OCI-LY1 (cell line): ENCODE results near the gene GRM7.

ENCODE experiments used
- H2AFZ ChIP-seq: fragments of 200-600 bp; sonication (generic), shearing (Covaris generic); 2 replicates; pipeline ENCODE4 v1.6.0; 2014; ENCODE audit warnings: antibody characterized with exemption, mild to moderate bottlenecking, low read length
- H3F3A ChIP-seq: fragments of 200-600 bp; sonication (generic), shearing (Covaris generic); 2 replicates; pipeline ENCODE4 v1.6.0; 2014; ENCODE audit warnings: mild to moderate bottlenecking, antibody characterized with exemption, low read length, moderate library complexity; ENCODE audit not compliant: insufficient read depth
- H3K27ac ChIP-seq: fragments of 200-600 bp; sonication (generic); 2 replicates; pipeline ENCODE4 v1.5.1; 2014; ENCODE audit warnings: low read length, mixed run types, mild to moderate bottlenecking, low read depth; ENCODE audit not compliant: poor library complexity, severe bottlenecking
- H3K27me3 ChIP-seq: fragments of 200-600 bp; sonication (generic); 2 replicates; pipeline ENCODE4 v1.6.0; 2014; ENCODE audit warnings: antibody characterized with exemption, mild to moderate bottlenecking, low read length, moderate library complexity; ENCODE audit not compliant: insufficient read depth
- H3K36me3 ChIP-seq: fragments of 200-600 bp; sonication (generic); 2 replicates; pipeline ENCODE4 v1.6.1; 2014; ENCODE audit warnings: mild to moderate bottlenecking, antibody characterized with exemption, low read length, moderate library complexity, mixed read lengths; ENCODE audit not compliant: insufficient read depth
- H3K4me1 ChIP-seq: fragments of 200-600 bp; sonication (generic); 2 replicates; pipeline ENCODE4 v1.5.1; 2014; ENCODE audit warnings: mild to moderate bottlenecking, low read length, moderate library complexity; ENCODE audit not compliant: insufficient read depth, severe bottlenecking
- H3K4me2 ChIP-seq: fragments of 200-600 bp; sonication (generic), shearing (Covaris generic); 2 replicates; pipeline ENCODE4 v1.6.1; 2014; ENCODE audit warnings: low read length
- H3K4me3 ChIP-seq: fragments of 200-600 bp; sonication (generic); 2 replicates; pipeline ENCODE4 v1.5.1; 2014; ENCODE audit warnings: low read length, low read depth, mild to moderate bottlenecking, mixed read lengths; ENCODE audit not compliant: poor library complexity, severe bottlenecking
- H3K79me2 ChIP-seq: fragments of 200-600 bp; shearing (Covaris generic); 2 replicates; pipeline ENCODE4 v1.6.1; 2016; ENCODE audit warnings: mixed run types, low read length, mixed read lengths; ENCODE audit not compliant: insufficient read depth
- H3K9ac ChIP-seq: fragments of 200-600 bp; sonication (generic), shearing (Covaris generic); 2 replicates; pipeline ENCODE4 v1.6.1; 2014; ENCODE audit warnings: mild to moderate bottlenecking, low read length, mixed read lengths
- H3K9me2 ChIP-seq: fragments of 200-600 bp; sonication (generic), shearing (Covaris generic); 2 replicates; pipeline ENCODE4 v1.6.1; 2014; ENCODE audit warnings: low read depth, mild to moderate bottlenecking, low read length, mixed read lengths
- H3K9me3 ChIP-seq: fragments of 200-600 bp; shearing (Covaris generic); 2 replicates; pipeline ENCODE4 v1.6.1; 2014; ENCODE audit warnings: low read length, mixed read lengths
- H4K20me1 ChIP-seq: fragments of 200-600 bp; sonication (generic), shearing (Covaris generic); 2 replicates; pipeline ENCODE4 v1.6.0; 2016; ENCODE audit warnings: mild to moderate bottlenecking, low read length; ENCODE audit not compliant: insufficient read depth
- EZH2 ChIP-seq: fragments of 200-600 bp; sonication (generic), shearing (Covaris generic); IDR thresholded peaks from 2 replicates; pipeline ENCODE4 v1.8.0; 2017; ENCODE audit warnings: borderline replicate concordance, mixed run types, mild to moderate bottlenecking, antibody characterized with exemption, low read length, moderate library complexity, mixed read lengths
- TF ChIP-seq, protein P1 (sequence below): fragments of 200-600 bp; sonication (generic), shearing (Covaris generic); IDR thresholded peaks from 2 replicates; pipeline ENCODE4 v1.5.1; 2017; ENCODE audit warnings: mild to moderate bottlenecking, antibody characterized with exemption, low read length, moderate library complexity, mixed read lengths

Gene GRM7

DNA sequence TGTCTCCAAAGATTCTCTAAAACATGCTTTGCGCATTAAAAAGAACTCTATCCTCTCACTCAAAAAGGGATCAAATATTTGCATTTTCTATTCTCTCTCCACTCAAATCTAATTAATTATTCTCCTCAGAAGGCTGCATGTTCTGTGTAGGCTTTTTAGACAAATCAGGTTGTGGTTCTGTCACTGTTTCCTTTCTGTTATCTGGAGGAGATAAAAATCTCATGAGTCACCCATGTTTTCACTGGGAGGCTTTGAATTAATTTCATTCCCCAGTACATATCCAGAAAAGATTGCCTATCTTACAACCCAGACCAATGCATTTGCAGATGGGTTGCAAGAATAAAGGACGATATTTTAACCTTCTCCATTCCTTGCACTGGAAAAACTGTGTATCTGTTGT is 446.5 kb downstream of the GRM7 start:
- no peaks in the 10 kb centered on the region for H3K9me3 ChIP-seq
- H2AFZ ChIP-seq = no peak overlapping the region
- TF ChIP-seq, protein P1, sequence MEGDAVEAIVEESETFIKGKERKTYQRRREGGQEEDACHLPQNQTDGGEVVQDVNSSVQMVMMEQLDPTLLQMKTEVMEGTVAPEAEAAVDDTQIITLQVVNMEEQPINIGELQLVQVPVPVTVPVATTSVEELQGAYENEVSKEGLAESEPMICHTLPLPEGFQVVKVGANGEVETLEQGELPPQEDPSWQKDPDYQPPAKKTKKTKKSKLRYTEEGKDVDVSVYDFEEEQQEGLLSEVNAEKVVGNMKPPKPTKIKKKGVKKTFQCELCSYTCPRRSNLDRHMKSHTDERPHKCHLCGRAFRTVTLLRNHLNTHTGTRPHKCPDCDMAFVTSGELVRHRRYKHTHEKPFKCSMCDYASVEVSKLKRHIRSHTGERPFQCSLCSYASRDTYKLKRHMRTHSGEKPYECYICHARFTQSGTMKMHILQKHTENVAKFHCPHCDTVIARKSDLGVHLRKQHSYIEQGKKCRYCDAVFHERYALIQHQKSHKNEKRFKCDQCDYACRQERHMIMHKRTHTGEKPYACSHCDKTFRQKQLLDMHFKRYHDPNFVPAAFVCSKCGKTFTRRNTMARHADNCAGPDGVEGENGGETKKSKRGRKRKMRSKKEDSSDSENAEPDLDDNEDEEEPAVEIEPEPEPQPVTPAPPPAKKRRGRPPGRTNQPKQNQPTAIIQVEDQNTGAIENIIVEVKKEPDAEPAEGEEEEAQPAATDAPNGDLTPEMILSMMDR = no peak
- TF ChIP-seq EZH2 = no peak
- H4K20me1 ChIP-seq = no peaks in the 10 kb centered on the region
- no peaks in the 10 kb centered on the region for H3F3A ChIP-seq
- no peak overlapping the region for H3K27ac ChIP-seq
- no peak overlapping the region for H3K9ac ChIP-seq
- H3K9me2 ChIP-seq = no peaks in the 10 kb centered on the region
- H3K36me3 ChIP-seq = no peaks in the 10 kb centered on the region
- H3K79me2 ChIP-seq = no peaks in the 10 kb centered on the region
- H3K4me1 ChIP-seq = no peaks in the 10 kb centered on the region
- H3K4me2 ChIP-seq = no peak overlapping the region
- no peak overlapping the region for H3K4me3 ChIP-seq
- H3K27me3 ChIP-seq = no peaks in the 10 kb centered on the region

DNA sequence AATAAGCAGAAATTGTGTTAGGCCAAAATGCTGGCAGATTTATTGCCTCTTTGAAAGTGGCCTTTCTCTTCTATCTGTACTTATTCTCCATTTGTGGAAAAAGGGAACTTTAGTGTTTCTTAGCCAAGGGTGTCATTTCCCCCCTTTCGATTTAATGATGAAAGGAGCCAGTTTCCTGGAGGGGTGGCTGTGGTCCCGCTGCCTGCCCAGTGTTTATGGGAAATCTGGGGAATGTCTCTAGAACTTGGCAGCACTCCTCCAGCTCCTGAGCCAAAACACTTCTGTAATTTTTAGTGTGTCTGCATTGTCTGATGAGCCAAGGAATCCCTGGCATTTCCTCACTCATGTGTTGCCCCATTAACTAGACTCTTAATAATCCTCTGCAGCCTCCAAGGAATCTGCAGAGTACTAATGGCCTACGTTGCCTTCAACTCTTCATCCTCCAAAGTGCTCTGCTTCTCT is 448.8 kb downstream of the GRM7 start:
- Histone ChIP-seq H3K27me3 (no peaks in the 10 kb centered on the region), H3K79me2 (no peaks in the 10 kb centered on the region), H3K27ac (no peak overlapping the region), H3K9ac (no peak overlapping the region), H3K4me1 (no peaks in the 10 kb centered on the region), H3K9me3 (no peaks in the 10 kb centered on the region), H3K4me3 (no peak overlapping the region), H4K20me1 (no peaks in the 10 kb centered on the region), H3K36me3 (no peaks in the 10 kb centered on the region), H2AFZ (no peak overlapping the region), H3F3A (no peaks in the 10 kb centered on the region), H3K9me2 (no peaks in the 10 kb centered on the region), H3K4me2 (no peak overlapping the region)
- TF ChIP-seq, protein P1 = no peak
- no peak for TF ChIP-seq EZH2

DNA sequence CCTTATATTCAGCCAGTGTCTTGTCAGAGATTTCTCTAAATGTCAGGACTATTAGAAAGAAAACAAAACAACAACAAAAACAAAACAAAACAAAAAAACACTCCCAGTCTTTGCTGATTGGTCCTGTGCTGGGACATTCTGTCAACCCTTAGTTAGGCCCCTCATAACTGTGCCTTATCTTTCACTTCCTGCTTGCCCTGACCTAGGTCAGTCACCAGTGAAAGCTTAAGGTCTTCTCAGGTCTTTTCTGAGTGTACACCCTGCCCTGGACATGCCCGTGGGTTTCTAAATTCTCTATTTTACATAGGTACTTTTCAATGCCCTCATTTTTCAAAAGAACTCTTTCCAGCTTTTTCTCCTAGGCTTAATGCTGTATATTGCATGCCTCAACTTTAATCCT is 454.1 kb downstream of the GRM7 start:
- Histone ChIP-seq H3K9me2 (no peaks in the 10 kb centered on the region), H3K4me3 (no peak overlapping the region), H3K9me3 (no peaks in the 10 kb centered on the region), H3K4me1 (no peaks in the 10 kb centered on the region), H3K27ac (no peak overlapping the region), H3K27me3 (no peaks in the 10 kb centered on the region), H3K79me2 (no peaks in the 10 kb centered on the region), H3K4me2 (no peak overlapping the region), H2AFZ (no peak overlapping the region), H3K9ac (no peak overlapping the region), H3K36me3 (no peaks in the 10 kb centered on the region), H3F3A (no peaks in the 10 kb centered on the region), H4K20me1 (no peaks in the 10 kb centered on the region)
- TF ChIP-seq, protein P1 = no peak
- TF ChIP-seq EZH2 = no peak
